GM21526 (cell line): ENCODE data around the gene BBS9.

Source experiments
- ATAC-seq: cut with Tn5 transposase; IDR thresholded peaks from one replicate; pipeline ENCODE4 v1.9.1; 2021; ENCODE audit warnings: moderate library complexity; ENCODE audit not compliant: unreplicated experiment, low FRiP score

The BBS9 gene

GRCh38 chr7:33632322-33632721, 503.0 kb downstream of the BBS9 start:
- no peak for ATAC-seq

- ATAC-seq = no peak
Measured at GRCh38 chr7:33632840-33633525, 503.6 kb downstream of the BBS9 start.

DNA sequence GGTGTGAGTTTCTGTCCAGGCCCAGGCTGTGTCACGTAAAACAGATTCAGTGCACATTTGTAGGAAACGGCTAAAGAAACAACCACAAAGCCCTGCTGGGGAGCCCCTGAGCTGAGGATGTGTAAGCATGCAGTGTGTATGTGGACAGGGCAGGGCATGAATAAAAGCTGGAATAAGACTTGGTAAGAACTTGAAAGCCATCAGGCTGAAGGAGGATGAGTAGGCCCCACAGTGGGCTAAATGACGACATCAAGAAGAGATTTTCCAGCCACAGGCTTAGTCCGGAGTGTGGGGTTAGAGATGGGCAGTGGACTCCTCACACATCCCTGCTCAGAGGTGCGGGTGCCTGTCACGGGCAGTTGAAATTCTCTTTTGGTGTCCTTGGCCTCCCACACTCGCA, 505.2 kb downstream of the BBS9 start:
- no peak for ATAC-seq

GRCh38 chr7:33636359-33636758, 507.0 kb downstream of the BBS9 start:
- no peak for ATAC-seq

DNA sequence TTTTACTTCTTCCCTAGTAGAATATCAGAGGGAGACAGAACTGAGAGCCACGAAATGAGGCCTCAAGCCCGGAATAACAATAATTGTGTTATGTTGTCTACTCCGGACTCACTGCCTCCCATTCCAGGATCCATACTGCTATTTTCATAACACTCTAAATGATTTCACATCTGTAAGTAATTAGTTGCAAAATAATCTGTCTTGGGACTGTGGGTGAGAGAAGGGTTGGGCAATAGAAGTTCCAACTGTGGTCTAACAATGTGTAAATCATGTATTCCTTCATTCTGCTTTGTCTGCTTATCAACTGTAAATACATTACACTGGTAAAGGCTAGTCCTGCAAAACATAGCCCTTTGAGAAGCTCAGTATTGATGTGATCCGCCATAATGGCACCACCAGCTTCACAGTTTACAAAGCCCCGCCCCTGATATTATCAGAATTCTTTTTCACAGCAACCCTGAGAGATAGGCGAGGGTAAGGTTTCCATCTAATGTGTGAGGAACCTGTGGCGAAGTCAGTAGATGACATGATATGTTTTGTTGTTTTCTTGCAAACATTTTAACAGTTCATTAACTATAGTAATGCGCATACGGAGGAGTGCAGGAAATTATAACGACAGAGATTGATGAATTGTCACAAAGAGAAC, 510.3 kb downstream of the BBS9 start:
- no peak for ATAC-seq

GRCh38 chr7:33640741-33641140, 511.4 kb downstream of the BBS9 start:
- ATAC-seq = no peak

- no peak for ATAC-seq
Measured at GRCh38 chr7:33642312-33642711, 512.9 kb downstream of the BBS9 start.

- no peak for ATAC-seq
Measured at GRCh38 chr7:33643530-33643929, 514.2 kb downstream of the BBS9 start.

DNA sequence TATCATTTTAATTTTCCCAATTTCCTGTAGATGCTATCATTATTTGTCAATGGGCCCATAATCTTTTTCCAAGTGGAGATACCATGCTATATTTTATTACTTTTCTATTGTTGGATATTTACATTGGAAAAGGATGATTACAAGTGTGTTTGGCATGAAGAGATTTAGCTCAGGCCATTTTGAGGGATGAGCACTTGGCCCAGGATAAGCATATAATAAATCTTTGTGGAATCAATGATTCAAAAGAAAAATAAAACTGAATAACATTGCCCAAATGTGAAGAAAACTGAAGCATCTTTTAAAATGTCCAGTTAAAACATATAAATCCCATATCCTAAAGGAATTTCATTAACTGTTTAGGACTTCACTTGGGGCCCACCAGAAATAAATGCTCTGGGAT, 515.1 kb downstream of the BBS9 start:
- ATAC-seq = no peak

DNA sequence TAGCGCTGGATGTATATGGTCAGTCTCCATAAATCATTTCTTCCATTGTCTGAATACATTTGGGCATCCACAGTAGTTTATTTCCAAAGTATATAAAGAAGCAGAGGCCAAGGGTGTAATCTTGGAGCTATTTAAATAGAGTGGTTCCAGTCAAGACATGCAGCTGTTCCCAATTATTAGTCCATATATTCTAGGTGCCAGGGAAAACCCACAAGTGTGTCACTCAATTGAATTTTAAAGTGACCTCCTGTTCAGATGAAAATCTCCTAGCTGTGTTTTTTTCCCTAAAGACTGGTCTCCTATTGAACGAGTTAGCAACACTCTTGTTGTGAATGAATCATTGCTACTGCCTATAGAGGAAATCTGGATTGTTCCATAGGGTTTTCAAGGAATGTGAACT, 515.7 kb downstream of the BBS9 start:
- no peak for ATAC-seq

GRCh38 chr7:33646166-33646565, 516.8 kb downstream of the BBS9 start:
- no peak for ATAC-seq

DNA sequence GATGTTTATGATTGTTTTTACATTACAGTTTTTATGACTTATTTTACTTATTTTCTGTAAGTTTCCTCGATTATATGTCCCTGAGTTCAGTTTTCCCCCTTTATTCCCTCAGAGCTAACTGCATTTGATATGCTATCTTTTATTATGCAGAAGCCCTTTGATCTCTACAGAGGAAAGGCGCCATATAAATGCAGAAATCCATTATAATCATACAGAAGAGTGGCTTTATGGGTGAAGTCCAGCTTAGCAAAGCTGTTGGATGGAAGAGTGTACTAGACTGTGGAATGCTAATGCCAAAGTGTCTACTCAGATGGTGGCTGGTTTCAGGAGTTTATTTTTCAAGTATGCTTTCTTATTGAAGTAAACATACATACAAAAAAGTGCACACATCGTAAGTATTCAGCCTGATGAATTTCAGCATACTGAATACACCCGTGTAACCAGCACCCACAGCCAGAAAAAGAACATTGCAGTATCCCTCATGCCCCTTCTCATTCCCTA, 517.6 kb downstream of the BBS9 start:
- ATAC-seq = no peak

DNA sequence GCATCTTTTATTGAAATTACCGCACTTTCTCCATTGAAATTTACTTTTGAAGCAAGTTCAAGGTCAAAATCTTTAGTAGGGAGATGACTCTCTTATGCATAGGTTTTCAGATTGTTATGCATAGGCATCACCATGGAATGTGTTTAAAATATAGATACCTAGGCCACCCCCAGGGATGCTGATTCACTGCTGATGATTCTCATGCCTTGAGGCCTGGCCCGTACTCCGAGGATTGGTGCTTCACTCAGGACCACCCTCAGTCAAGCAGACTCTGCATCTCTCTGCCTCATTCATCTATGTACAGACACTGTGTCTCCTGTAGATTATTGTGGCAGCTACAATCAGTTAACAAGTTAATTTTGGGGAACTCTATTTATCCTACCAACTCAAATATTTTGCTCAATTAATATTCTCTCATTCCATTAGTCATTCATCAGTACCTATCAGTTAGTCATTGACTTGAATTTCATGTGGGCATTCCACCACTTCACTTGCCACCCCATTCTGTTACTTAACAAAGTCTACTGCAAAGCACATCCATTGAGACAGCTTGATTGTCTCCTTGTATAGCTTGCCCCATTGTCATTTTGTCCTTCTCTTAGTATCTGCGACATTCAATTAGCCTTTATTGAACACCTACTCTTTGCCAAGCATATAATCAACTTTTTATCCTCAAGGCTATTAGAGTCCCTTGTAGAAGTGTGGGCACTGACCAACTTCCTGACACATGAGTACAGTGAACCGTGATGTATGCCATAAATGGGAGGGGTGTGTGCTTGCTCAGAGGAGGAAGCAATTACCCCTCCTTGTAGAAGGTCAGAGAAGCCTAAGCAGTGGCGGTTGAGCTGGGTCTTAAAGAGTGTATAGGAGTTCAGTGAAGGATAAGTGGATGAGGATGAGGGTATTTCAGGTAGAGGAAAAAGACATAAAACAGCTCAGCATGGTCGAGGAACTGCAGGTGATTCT, 520.4 kb downstream of the BBS9 start:
- no peak for ATAC-seq

DNA sequence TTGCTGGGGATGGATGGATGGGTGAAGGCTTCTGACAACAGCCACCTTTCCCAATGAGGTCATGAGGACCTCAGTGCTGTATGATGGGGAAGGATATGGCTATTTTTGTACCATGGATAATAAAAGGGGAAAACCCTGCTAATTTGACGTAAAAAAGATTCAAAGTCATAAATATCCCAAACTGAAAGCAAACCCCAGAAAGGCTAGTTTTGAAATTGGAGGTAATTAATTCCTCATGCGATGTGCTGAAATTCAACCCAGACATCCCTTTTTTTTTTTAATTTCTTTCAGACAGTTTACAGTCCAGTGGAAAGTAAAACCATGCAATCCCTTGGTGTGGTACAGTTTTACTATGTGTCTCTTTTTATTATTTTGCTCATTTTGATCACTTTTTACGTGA, 521.5 kb downstream of the BBS9 start:
- no peak for ATAC-seq

GRCh38 chr7:33651998-33652515, 522.7 kb downstream of the BBS9 start:
- no peak for ATAC-seq

GRCh38 chr7:33654676-33655075, 525.3 kb downstream of the BBS9 start:
- ATAC-seq = no peak
